A673 (cell line): Measurements from ENCODE around the gene ST7.

Experiments used
- EZH2 ChIP-seq: fragments of 200-600 bp; sonication (generic); IDR thresholded peaks from 2 replicates; pipeline ENCODE4 v1.6.1; 2017; ENCODE audit warnings: borderline replicate concordance, low read depth, mild to moderate bottlenecking, mixed read lengths, antibody characterized with exemption, low read length; ENCODE audit not compliant: poor library complexity, severe bottlenecking
- TF ChIP-seq, protein P1 (sequence below): fragments of 300-800, 200-600 bp; sonication (generic); conservative IDR thresholded peaks from 2 replicates; pipeline ENCODE4 v1.5.1; 2017; ENCODE audit warnings: low read depth, mild to moderate bottlenecking, antibody characterized with exemption, low read length, moderate library complexity, mixed read lengths

DNA sequence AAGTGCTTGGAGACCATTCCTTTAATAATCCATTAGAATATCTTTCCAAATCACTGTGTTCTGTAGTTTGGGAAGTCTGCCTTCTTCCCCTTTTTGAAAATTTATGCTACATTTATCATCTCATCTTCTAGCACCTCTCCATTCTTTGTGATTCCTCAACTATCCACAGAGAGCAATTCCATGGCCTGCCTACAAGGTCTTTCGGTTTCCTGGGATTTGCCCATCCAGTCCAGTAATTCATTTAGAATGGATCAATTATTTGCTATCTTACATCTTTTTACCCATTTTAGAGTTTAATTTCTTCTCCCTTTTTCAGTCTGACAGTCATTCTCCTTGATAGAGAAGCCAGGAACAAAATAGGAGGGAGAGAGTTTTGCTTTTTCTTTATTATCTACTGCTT lies 179.8 kb downstream of the ST7 start:
- TF ChIP-seq EZH2, result no peak
- TF ChIP-seq, protein P1, sequence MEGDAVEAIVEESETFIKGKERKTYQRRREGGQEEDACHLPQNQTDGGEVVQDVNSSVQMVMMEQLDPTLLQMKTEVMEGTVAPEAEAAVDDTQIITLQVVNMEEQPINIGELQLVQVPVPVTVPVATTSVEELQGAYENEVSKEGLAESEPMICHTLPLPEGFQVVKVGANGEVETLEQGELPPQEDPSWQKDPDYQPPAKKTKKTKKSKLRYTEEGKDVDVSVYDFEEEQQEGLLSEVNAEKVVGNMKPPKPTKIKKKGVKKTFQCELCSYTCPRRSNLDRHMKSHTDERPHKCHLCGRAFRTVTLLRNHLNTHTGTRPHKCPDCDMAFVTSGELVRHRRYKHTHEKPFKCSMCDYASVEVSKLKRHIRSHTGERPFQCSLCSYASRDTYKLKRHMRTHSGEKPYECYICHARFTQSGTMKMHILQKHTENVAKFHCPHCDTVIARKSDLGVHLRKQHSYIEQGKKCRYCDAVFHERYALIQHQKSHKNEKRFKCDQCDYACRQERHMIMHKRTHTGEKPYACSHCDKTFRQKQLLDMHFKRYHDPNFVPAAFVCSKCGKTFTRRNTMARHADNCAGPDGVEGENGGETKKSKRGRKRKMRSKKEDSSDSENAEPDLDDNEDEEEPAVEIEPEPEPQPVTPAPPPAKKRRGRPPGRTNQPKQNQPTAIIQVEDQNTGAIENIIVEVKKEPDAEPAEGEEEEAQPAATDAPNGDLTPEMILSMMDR, result no peak
